ENCODE data around the gene KIAA1549. TPM values are rescaled to one million over a fixed set of nuclear protein-coding genes. Genes with fewer than 3 reads are reported as not detected.

The KIAA1549 gene
- total and polyA plus RNA-seq, 8 donors: 0.15 to 7.8 (median 1.4) TPM

DNA sequence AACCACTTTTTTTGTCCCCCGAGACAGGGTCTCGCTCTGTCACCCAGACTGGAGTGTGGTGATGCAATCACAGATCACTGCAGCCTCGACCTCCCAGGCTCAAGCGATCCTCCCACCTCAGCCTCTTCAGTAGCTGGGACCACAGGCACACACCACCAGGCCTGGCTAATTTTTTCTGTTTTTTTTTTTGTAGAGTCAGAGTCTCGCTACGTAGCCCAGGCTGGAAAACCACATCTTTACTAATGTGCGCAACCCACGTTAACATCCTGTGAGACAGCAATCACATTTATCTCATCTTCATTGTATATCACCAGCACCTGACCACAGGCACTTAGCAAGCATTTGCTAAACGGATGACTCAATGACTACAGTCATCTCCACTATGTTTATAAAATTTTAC is 105.4 kb downstream of the KIAA1549 start:
- peaks cover 0 to 23% (median 16%) of the 10 kb centered on the region in 4 donors for H3K36me3 ChIP-seq
- no peak overlapping the region for H3K27ac ChIP-seq
- no peak overlapping the region for H3K4me3 ChIP-seq

DNA sequence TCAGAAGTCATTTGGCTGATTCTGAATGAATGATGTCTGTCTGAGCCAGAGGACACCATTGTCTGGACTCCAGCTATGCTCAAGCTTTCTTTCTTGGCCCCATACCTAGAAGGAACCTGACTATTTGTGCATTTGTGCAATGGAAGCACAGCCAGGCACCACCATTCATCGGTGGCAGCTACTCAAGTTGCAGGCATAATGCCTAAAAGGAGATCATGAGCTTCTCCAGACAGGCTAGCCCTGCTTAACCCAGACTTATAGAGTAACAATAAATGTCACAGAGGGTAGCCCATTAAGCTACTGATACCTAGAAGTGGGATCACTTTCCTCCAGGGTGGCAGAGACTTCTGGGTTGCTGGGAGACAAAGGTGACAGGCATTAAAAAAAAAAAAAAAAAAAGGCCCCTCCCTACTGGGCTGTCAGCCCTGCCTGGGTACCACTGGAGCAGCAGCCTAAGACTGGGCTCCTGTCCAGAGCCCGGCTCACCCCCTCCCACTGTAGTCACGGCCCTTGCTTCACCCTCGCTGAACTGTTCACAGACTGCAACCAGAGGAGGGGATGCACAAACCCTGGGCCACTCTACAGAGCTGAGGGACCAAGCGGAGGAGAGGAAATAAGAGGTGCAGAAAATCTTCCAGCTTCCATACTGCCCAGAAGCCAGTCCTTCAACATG is 107.8 kb downstream of the KIAA1549 start:
- no peak for DNase-seq
- 70 to 87% (median 82%) methylated on average over 4 to 5 of the region's 5 CpGs for WGBS, 5 donors
- Histone ChIP-seq H3K36me3 (peaks cover 0 to 28% (median 27%) of the 10 kb centered on the region in 4 donors), H3K4me1 (no peaks in the 10 kb centered on the region), H3K27ac (no peak overlapping the region), H3K27me3 (no peaks in the 10 kb centered on the region), H3K4me3 (no peak overlapping the region), H3K9me3 (no peaks in the 10 kb centered on the region)
- TF ChIP-seq EP300 (IDR thresholded peaks at IDR 0.05) (no peak), POLR2A (IDR thresholded peaks at IDR 0.05) (no peak), POLR2AphosphoS5 (IDR thresholded peaks at IDR 0.05) (no peak)
- TF ChIP-seq, protein P1, sequence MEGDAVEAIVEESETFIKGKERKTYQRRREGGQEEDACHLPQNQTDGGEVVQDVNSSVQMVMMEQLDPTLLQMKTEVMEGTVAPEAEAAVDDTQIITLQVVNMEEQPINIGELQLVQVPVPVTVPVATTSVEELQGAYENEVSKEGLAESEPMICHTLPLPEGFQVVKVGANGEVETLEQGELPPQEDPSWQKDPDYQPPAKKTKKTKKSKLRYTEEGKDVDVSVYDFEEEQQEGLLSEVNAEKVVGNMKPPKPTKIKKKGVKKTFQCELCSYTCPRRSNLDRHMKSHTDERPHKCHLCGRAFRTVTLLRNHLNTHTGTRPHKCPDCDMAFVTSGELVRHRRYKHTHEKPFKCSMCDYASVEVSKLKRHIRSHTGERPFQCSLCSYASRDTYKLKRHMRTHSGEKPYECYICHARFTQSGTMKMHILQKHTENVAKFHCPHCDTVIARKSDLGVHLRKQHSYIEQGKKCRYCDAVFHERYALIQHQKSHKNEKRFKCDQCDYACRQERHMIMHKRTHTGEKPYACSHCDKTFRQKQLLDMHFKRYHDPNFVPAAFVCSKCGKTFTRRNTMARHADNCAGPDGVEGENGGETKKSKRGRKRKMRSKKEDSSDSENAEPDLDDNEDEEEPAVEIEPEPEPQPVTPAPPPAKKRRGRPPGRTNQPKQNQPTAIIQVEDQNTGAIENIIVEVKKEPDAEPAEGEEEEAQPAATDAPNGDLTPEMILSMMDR (IDR thresholded peaks at IDR 0.05): no peak
- intact Hi-C loops (cut with DNase I; ENCODE audit: low total_unique reads): no loop called here

More for the DNA sequence above, 105.4 kb downstream of the KIAA1549 start:
- Histone ChIP-seq H3K9me3 (no peaks in the 10 kb centered on the region), H3K27me3 (no peaks in the 10 kb centered on the region), H3K4me1 (no peaks in the 10 kb centered on the region)
- WGBS, 5 donors: 76 to 88% (median 85%) methylated on average over 9 of the region's 9 CpGs
- intact Hi-C loops (cut with DNase I; ENCODE audit: low total_unique reads): no loop called here
- TF ChIP-seq EP300 (IDR thresholded peaks at IDR 0.05) (no peak), POLR2A (IDR thresholded peaks at IDR 0.05) (no peak), POLR2AphosphoS5 (IDR thresholded peaks at IDR 0.05) (no peak)
- TF ChIP-seq, protein P1 (IDR thresholded peaks at IDR 0.05): no peak
- peak in 1 of 2 donors; percentile 42 for DNase-seq

DNA sequence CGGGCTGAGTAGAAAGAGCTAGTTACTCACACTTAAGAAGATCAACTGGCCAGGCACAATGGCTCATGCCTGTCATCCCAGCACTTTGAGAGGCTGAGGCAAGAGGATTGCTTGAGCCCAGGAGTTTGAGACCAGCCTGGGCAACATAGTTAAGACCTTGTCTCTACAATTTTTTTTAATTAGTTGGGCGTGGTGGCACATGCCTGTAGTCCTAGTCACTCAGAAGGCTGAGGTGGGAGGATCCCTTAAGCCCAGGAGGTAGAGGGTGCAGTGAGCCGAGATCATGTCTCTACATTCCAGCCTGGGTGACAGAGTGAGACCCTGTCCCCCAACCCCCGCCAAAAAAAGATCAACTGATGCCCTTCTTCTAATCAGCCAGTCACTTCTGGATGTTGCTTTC is 108.6 kb downstream of the KIAA1549 start:
- 85 to 94% (median 90%) methylated on average over 4 of the region's 4 CpGs for WGBS, 5 donors

DNA sequence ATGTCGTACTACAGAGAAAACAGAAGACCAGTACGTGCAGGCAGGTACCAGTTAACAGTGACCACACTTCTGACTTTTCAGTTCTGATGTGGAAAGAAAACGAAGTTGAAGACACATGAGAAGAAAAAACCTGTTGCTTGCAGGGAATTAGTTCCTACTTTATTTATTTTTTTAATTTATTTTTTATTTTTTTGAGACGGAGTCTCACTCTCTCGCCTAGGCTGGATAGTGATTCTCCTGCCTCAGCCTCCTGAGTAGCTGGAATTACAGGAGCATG is 109.4 kb downstream of the KIAA1549 start:
- Histone ChIP-seq H3K27me3 (no peaks in the 10 kb centered on the region), H3K36me3 (peaks cover 0 to 44% (median 33%) of the 10 kb centered on the region in 4 donors), H3K4me3 (no peak overlapping the region), H3K9me3 (no peaks in the 10 kb centered on the region), H3K27ac (no peak overlapping the region), H3K4me1 (no peaks in the 10 kb centered on the region)
- DNase-seq: no peak
- intact Hi-C loops (cut with DNase I; ENCODE audit: low total_unique reads): no loop called here
- TF ChIP-seq EP300 (IDR thresholded peaks at IDR 0.05) (no peak), POLR2A (IDR thresholded peaks at IDR 0.05) (no peak), POLR2AphosphoS5 (IDR thresholded peaks at IDR 0.05) (no peak)
- TF ChIP-seq, protein P1 (IDR thresholded peaks at IDR 0.05): no peak
- WGBS, 5 donors: 94 to 97% (median 97%) methylated on average over 5 of the region's 5 CpGs

More for the DNA sequence above, 108.6 kb downstream of the KIAA1549 start:
- peaks cover 0 to 36% (median 28%) of the 10 kb centered on the region in 4 donors for H3K36me3 ChIP-seq
- no peak overlapping the region for H3K27ac ChIP-seq
- DNase-seq: no peak
- H3K9me3 ChIP-seq: no peaks in the 10 kb centered on the region
- TF ChIP-seq POLR2A (IDR thresholded peaks at IDR 0.05) (no peak), POLR2AphosphoS5 (IDR thresholded peaks at IDR 0.05) (no peak), EP300 (IDR thresholded peaks at IDR 0.05) (no peak)
- TF ChIP-seq, protein P1 (IDR thresholded peaks at IDR 0.05): no peak
- H3K27me3 ChIP-seq: no peaks in the 10 kb centered on the region
- no peak overlapping the region for H3K4me3 ChIP-seq
- intact Hi-C loops (cut with DNase I; ENCODE audit: low total_unique reads): no loop called here
- no peaks in the 10 kb centered on the region for H3K4me1 ChIP-seq

All from stomach (tissue), 9 donors.